ENCODE measurements around the gene SETDB2.

DNA sequence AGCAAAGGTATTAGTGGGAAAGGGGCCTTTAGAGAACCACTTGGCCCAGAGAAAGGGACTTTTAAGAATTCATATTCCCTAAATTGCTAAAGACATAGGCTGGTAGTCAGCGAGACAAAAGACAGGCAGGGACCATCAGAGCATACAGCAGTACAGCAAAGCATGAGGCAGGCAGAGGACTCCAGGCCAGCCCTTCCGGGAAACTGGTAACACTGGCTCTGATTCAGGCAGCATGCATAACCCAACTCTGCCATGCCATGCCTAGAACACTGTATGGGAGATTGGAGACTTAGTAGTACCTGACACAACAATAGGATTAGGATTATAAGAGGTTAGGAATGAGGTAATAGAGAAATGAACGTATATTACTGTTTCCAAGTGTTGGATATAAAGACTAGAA is 35.1 kb upstream of the SETDB2 start:
- TF ChIP-seq, protein P1, sequence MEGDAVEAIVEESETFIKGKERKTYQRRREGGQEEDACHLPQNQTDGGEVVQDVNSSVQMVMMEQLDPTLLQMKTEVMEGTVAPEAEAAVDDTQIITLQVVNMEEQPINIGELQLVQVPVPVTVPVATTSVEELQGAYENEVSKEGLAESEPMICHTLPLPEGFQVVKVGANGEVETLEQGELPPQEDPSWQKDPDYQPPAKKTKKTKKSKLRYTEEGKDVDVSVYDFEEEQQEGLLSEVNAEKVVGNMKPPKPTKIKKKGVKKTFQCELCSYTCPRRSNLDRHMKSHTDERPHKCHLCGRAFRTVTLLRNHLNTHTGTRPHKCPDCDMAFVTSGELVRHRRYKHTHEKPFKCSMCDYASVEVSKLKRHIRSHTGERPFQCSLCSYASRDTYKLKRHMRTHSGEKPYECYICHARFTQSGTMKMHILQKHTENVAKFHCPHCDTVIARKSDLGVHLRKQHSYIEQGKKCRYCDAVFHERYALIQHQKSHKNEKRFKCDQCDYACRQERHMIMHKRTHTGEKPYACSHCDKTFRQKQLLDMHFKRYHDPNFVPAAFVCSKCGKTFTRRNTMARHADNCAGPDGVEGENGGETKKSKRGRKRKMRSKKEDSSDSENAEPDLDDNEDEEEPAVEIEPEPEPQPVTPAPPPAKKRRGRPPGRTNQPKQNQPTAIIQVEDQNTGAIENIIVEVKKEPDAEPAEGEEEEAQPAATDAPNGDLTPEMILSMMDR (IDR thresholded peaks at IDR 0.05; ENCODE audit: poor library complexity, severe bottlenecking) = no peak
- TF ChIP-seq EZH2 (IDR thresholded peaks at IDR 0.05; ENCODE audit: borderline replicate concordance, insufficient read depth, low read length, poor library complexity, severe bottlenecking) (no peak), POLR2AphosphoS5 (IDR thresholded peaks at IDR 0.05) (no peak), SMC3 (conservative IDR thresholded peaks at IDR 0.05; ENCODE audit: poor library complexity) (no peak), TAF1 (IDR thresholded peaks at IDR 0.05; ENCODE audit: low read depth) (no peak), MXI1 (conservative IDR thresholded peaks at IDR 0.05; ENCODE audit: poor library complexity, severe bottlenecking) (no peak), RAD21 (conservative IDR thresholded peaks at IDR 0.05) (no peak)
